Vagina (tissue), 2 donors: ENCODE data around the gene GPHA2. TPM values are rescaled to one million over a fixed set of nuclear protein-coding genes. Genes with fewer than 3 reads are reported as not detected.

Source experiments
- DNase-seq, 2 donors: peaks; one replicate each; pipeline ENCODE4 v3.0.0-alpha.2; 2017; ENCODE audit errors: extremely low spot score in 2 of 2
- H3K27ac ChIP-seq: fragments of 200-600 bp; sonication (generic); one replicate; pipeline ENCODE4 v1.5.1; 2019
- H3K27me3 ChIP-seq: fragments of 200-600 bp; sonication (generic); one replicate; pipeline ENCODE4 v1.5.1; 2019
- H3K36me3 ChIP-seq, 2 donors: fragments of 200-600 bp; sonication (generic); one replicate each; pipeline ENCODE4 v1.5.1; 2017 to 2019
- H3K4me1 ChIP-seq: fragments of 200-600 bp; sonication (generic); one replicate; pipeline ENCODE4 v1.5.1; 2019
- H3K4me3 ChIP-seq, 2 donors: fragments of 200-600 bp; sonication (generic); 1 replicate in 1 of 2; 2 replicates in 1 of 2; pipeline ENCODE4 v1.5.1; 2016 to 2019
- H3K9me3 ChIP-seq: fragments of 200-600 bp; sonication (generic); one replicate; pipeline ENCODE4 v1.5.1; 2019
- CTCF ChIP-seq, 3 experiments: fragments of 450-650 bp in 2 of 3; fragments of 200-600 bp in 1 of 3; sonication (generic) in 1 of 3; IDR thresholded peaks; one replicate each; pipeline ENCODE4 v1.5.1; 2017 to 2019; ENCODE audit warnings: antibody characterized with exemption in 3 of 3, mild to moderate bottlenecking in 2 of 3, moderate library complexity in 2 of 3
- POLR2A ChIP-seq, 2 donors: fragments of 450-650 bp; IDR thresholded peaks; one replicate each; pipeline ENCODE4 v1.6.1; 2017; ENCODE audit warnings: antibody characterized with exemption in 2 of 2, mild to moderate bottlenecking in 2 of 2, moderate library complexity in 2 of 2
- POLR2AphosphoS5 ChIP-seq, 2 donors: sonication (generic); formaldehyde crosslinking; IDR thresholded peaks; one replicate each; pipeline ENCODE4 v1.9.0; 2017; ENCODE audit warnings: antibody characterized with exemption in 2 of 2, mild to moderate bottlenecking in 2 of 2, low read depth in 1 of 2; ENCODE audit not compliant: insufficient read depth in 1 of 2
- intact Hi-C: fragments of 100-400 bp; cut with DNase I; formaldehyde crosslinking; loops from one replicate; pipeline ENCODE4 v1.15.1; 2023
- total RNA-seq: library from RNA; depleted of rRNA; stranded (reverse); fragments of >200 nt; gene quantifications from one replicate; pipeline ENCODE4 v1.2.3, GENCODE V29; 2016

Gene GPHA2
- total RNA-seq, 1 donor from 2014 or later = not detected

- no peaks in the 10 kb centered on the region for H3K27me3 ChIP-seq
- intact Hi-C loops = no loop called here
- DNase-seq = no peak
- H3K4me1 ChIP-seq = peaks cover 5% of the 10 kb centered on the region
- no peak for TF ChIP-seq CTCF (IDR thresholded peaks at IDR 0.05)
- no peaks in the 10 kb centered on the region for H3K9me3 ChIP-seq
- no peak overlapping the region for H3K4me3 ChIP-seq
- H3K36me3 ChIP-seq = peaks cover 0 to 63% of the 10 kb centered on the region in 2 donors
- no peak overlapping the region for H3K27ac ChIP-seq
Observed at GRCh38 chr11:64931290-64931689, 4.4 kb downstream of the GPHA2 start.

GRCh38 chr11:64930340-64930739, 5.4 kb downstream of the GPHA2 start:
- no peak overlapping the region for H3K4me3 ChIP-seq
- TF ChIP-seq POLR2AphosphoS5 (IDR thresholded peaks at IDR 0.05; ENCODE audit: insufficient read depth in 1 of 2, low read depth in 1 of 2) (no peak), POLR2A (IDR thresholded peaks at IDR 0.05) (no peak), CTCF (IDR thresholded peaks at IDR 0.05) (no peak)
- intact Hi-C loops = no loop called here
- H3K27ac ChIP-seq = no peak overlapping the region
- H3K9me3 ChIP-seq = no peaks in the 10 kb centered on the region
- H3K27me3 ChIP-seq = no peaks in the 10 kb centered on the region
- DNase-seq = no peak
- H3K36me3 ChIP-seq = peaks cover 0 to 63% of the 10 kb centered on the region in 2 donors
- H3K4me1 ChIP-seq = peaks cover 15% of the 10 kb centered on the region

GRCh38 chr11:64929625-64930024, 6.1 kb downstream of the GPHA2 start:
- TF ChIP-seq POLR2A (IDR thresholded peaks at IDR 0.05) (no peak), POLR2AphosphoS5 (IDR thresholded peaks at IDR 0.05; ENCODE audit: insufficient read depth in 1 of 2, low read depth in 1 of 2) (no peak), CTCF (IDR thresholded peaks at IDR 0.05) (no peak)
- H3K9me3 ChIP-seq = no peaks in the 10 kb centered on the region
- intact Hi-C loops = no loop called here
- peaks cover 0 to 63% of the 10 kb centered on the region in 2 donors for H3K36me3 ChIP-seq
- H3K27ac ChIP-seq = no peak overlapping the region
- H3K4me1 ChIP-seq = peaks cover 18% of the 10 kb centered on the region
- no peak overlapping the region for H3K4me3 ChIP-seq
- no peaks in the 10 kb centered on the region for H3K27me3 ChIP-seq
- no peak for DNase-seq

GRCh38 chr11:64928957-64929356, 6.7 kb downstream of the GPHA2 start:
- no peak for DNase-seq
- no peak for TF ChIP-seq POLR2AphosphoS5 (IDR thresholded peaks at IDR 0.05; ENCODE audit: insufficient read depth in 1 of 2, low read depth in 1 of 2)
- no peak for TF ChIP-seq CTCF (IDR thresholded peaks at IDR 0.05)
- TF ChIP-seq POLR2A (IDR thresholded peaks at IDR 0.05) = no peak
- peaks cover 0 to 63% of the 10 kb centered on the region in 2 donors for H3K36me3 ChIP-seq

GRCh38 chr11:64926689-64927088, 9.0 kb downstream of the GPHA2 start:
- Histone ChIP-seq H3K36me3 (peaks cover 0 to 41% of the 10 kb centered on the region in 2 donors), H3K4me1 (peaks cover 26% of the 10 kb centered on the region), H3K4me3 (no peak overlapping the region), H3K9me3 (no peaks in the 10 kb centered on the region), H3K27ac (no peak overlapping the region), H3K27me3 (no peaks in the 10 kb centered on the region)
- DNase-seq = no peak
- intact Hi-C loops = no loop called here
- TF ChIP-seq CTCF (IDR thresholded peaks at IDR 0.05) (no peak), POLR2A (IDR thresholded peaks at IDR 0.05) (no peak), POLR2AphosphoS5 (IDR thresholded peaks at IDR 0.05; ENCODE audit: insufficient read depth in 1 of 2, low read depth in 1 of 2) (no peak)

More at GRCh38 chr11:64928957-64929356, 6.7 kb downstream of the GPHA2 start:
- intact Hi-C loops = no loop called here
- no peaks in the 10 kb centered on the region for H3K9me3 ChIP-seq
- no peak overlapping the region for H3K27ac ChIP-seq
- peaks cover 18% of the 10 kb centered on the region for H3K4me1 ChIP-seq
- H3K4me3 ChIP-seq = no peak overlapping the region
- H3K27me3 ChIP-seq = no peaks in the 10 kb centered on the region
